ENCODE measurements around the gene PDE3B. TPM values are rescaled to one million over a fixed set of nuclear protein-coding genes. Genes with fewer than 3 reads are reported as not detected.
A peak's percentile ranks its signal among the peaks of the same experiment; 100 is the strongest.

PDE3B gene
- total RNA-seq, 1 experiment from 2014 or later = 0.23 TPM

- CTCF ChIA-PET = no interaction called here
- Mint-ChIP-seq H3K27me3 (ENCODE audit: insufficient read depth, unreplicated experiment) (peaks cover 82% of the 10 kb centered on the region), H3K9me3 (ENCODE audit: unreplicated experiment) (no peaks in the 10 kb centered on the region), H3K36me3 (ENCODE audit: insufficient read depth, unreplicated experiment) (no peaks in the 10 kb centered on the region), H3K27ac (ENCODE audit: low read depth, unreplicated experiment) (no peak overlapping the region), H3K4me1 (ENCODE audit: insufficient read depth, unreplicated experiment) (no peaks in the 10 kb centered on the region), H3K4me3 (ENCODE audit: unreplicated experiment) (no peak overlapping the region)
- POLR2A ChIA-PET = no interaction called here
- BruUV-seq (replicated peaks) = no TSS peak
- TF ChIP-seq CTCF (IDR thresholded peaks at IDR 0.05; ENCODE audit: unreplicated experiment) = no peak
- intact Hi-C loops (cut with micrococcal nuclease) = no loop called here
- DNase-seq (ENCODE audit: unreplicated experiment) = no peak
Observed at GRCh38 chr11:14635546-14635945, 8.1 kb upstream of the PDE3B start.

GRCh38 chr11:14636119-14636518 is 7.5 kb upstream of the PDE3B start:
- DNase-seq (ENCODE audit: unreplicated experiment) = no peak
- intact Hi-C loops (cut with micrococcal nuclease) = no loop called here
- ChIA-PET CTCF (no interaction called here), POLR2A (no interaction called here)
- no peaks in the 10 kb centered on the region for H3K9me3 Mint-ChIP-seq (ENCODE audit: unreplicated experiment)
- no peak overlapping the region for H3K4me3 Mint-ChIP-seq (ENCODE audit: unreplicated experiment)
- H3K4me1 Mint-ChIP-seq (ENCODE audit: insufficient read depth, unreplicated experiment) = no peaks in the 10 kb centered on the region
- H3K27ac Mint-ChIP-seq (ENCODE audit: low read depth, unreplicated experiment) = no peak overlapping the region
- no peak for TF ChIP-seq CTCF (IDR thresholded peaks at IDR 0.05; ENCODE audit: unreplicated experiment)
- no TSS peak for BruUV-seq (replicated peaks)
- peaks cover 82% of the 10 kb centered on the region for H3K27me3 Mint-ChIP-seq (ENCODE audit: insufficient read depth, unreplicated experiment)
- no peaks in the 10 kb centered on the region for H3K36me3 Mint-ChIP-seq (ENCODE audit: insufficient read depth, unreplicated experiment)

- TF ChIP-seq CTCF (IDR thresholded peaks at IDR 0.05; ENCODE audit: unreplicated experiment) = no peak
- intact Hi-C loops (cut with micrococcal nuclease) = no loop called here
- Mint-ChIP-seq H3K27me3 (ENCODE audit: insufficient read depth, unreplicated experiment) (peaks cover 82% of the 10 kb centered on the region), H3K27ac (ENCODE audit: low read depth, unreplicated experiment) (no peak overlapping the region), H3K4me3 (ENCODE audit: unreplicated experiment) (no peak overlapping the region), H3K9me3 (ENCODE audit: unreplicated experiment) (no peaks in the 10 kb centered on the region), H3K36me3 (ENCODE audit: insufficient read depth, unreplicated experiment) (no peaks in the 10 kb centered on the region), H3K4me1 (ENCODE audit: insufficient read depth, unreplicated experiment) (no peaks in the 10 kb centered on the region)
- ChIA-PET POLR2A (interaction anchor here (0.6 to 1.2 kb wide), 2 partner anchors 16 to 66 kb away, joined by 3 to 4 read pairs; no protein-coding TSS in a partner anchor), CTCF (no interaction called here)
- no peak for DNase-seq (ENCODE audit: unreplicated experiment)
- no TSS peak for BruUV-seq (replicated peaks)
Observed at GRCh38 chr11:14637868-14638409, 5.7 kb upstream of the PDE3B start.

GRCh38 chr11:14638561-14638960 is 5.0 kb upstream of the PDE3B start:
- CTCF ChIA-PET = no interaction called here
- no peaks in the 10 kb centered on the region for H3K4me1 Mint-ChIP-seq (ENCODE audit: insufficient read depth, unreplicated experiment)
- peaks cover 80% of the 10 kb centered on the region for H3K27me3 Mint-ChIP-seq (ENCODE audit: insufficient read depth, unreplicated experiment)

More at GRCh38 chr11:14638561-14638960, 5.0 kb upstream of the PDE3B start:
- no peak overlapping the region for H3K27ac Mint-ChIP-seq (ENCODE audit: low read depth, unreplicated experiment)
- BruUV-seq (replicated peaks) = no TSS peak
- DNase-seq (ENCODE audit: unreplicated experiment) = peak; percentile 20
- no peak overlapping the region for H3K4me3 Mint-ChIP-seq (ENCODE audit: unreplicated experiment)
- POLR2A ChIA-PET = interaction anchor here (1.2 kb wide), 1 partner anchor 16 kb away, joined by 4 read pairs; no protein-coding TSS in a partner anchor
- H3K9me3 Mint-ChIP-seq (ENCODE audit: unreplicated experiment) = no peaks in the 10 kb centered on the region
- no peak for TF ChIP-seq CTCF (IDR thresholded peaks at IDR 0.05; ENCODE audit: unreplicated experiment)
- H3K36me3 Mint-ChIP-seq (ENCODE audit: insufficient read depth, unreplicated experiment) = no peaks in the 10 kb centered on the region
- intact Hi-C loops (cut with micrococcal nuclease) = no loop called here
